Uterus (tissue), 2 donors: ENCODE results near the gene PICK1.

Experiments used
- POLR2A ChIP-seq, 2 donors: fragments of 450-650 bp; IDR thresholded peaks; one replicate each; pipeline ENCODE4 v1.6.1; 2016; ENCODE audit warnings: antibody characterized with exemption in 2 of 2, mild to moderate bottlenecking in 1 of 2, moderate library complexity in 1 of 2
- TF ChIP-seq, protein P1 (sequence below), 4 experiments: fragments of 200-600 bp in 2 of 4; fragments of 450-650 bp in 2 of 4; sonication (generic) in 2 of 4; IDR thresholded peaks; one replicate each; pipeline ENCODE4 v1.5.1; 2016 to 2019; ENCODE audit warnings: antibody characterized with exemption in 4 of 4, mild to moderate bottlenecking in 2 of 4, moderate library complexity in 1 of 4

DNA sequence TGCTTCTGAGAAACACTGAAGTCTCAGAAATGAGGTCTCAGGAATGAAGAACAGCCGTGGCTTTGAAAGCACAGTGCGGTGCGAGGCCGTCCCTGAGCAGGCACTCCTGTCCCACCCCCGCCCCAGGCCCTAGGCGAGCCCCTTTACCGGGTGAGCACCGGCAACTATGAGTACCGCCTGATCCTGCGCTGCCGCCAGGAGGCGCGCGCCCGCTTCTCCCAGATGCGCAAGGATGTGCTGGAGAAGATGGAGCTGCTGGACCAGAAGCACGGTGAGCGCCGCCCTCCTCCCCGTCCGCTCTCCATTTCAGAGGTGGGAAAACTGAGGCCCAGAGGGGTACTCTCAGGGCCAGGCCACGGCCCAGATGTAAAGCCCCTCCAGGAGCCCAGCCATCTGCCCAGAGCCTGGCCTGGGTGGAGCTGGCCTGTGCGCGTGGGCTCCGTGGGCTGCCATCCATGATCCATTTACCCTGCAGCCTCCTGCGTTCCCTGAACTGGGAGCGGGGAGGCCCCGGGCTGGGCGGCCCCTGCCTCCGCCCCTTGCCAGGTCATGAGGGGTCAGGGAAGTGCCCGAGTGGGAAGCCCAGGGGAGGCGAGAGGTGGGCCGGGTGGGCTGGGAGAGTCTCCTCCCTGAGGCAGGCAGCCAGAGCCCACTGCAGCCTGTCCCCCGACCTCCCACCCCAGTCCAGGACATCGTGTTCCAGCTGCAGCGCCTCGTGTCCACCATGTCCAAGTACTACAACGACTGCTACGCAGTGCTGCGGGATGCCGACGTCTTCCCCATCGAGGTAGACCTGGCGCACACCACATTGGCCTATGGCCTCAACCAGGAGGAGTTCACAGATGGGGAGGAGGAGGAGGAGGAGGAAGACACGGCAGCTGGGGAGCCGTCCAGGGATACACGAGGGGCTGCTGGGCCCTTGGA is 17.2 kb downstream of the PICK1 start:
- no peak for TF ChIP-seq POLR2A (IDR thresholded peaks at IDR 0.05)
- TF ChIP-seq, protein P1, sequence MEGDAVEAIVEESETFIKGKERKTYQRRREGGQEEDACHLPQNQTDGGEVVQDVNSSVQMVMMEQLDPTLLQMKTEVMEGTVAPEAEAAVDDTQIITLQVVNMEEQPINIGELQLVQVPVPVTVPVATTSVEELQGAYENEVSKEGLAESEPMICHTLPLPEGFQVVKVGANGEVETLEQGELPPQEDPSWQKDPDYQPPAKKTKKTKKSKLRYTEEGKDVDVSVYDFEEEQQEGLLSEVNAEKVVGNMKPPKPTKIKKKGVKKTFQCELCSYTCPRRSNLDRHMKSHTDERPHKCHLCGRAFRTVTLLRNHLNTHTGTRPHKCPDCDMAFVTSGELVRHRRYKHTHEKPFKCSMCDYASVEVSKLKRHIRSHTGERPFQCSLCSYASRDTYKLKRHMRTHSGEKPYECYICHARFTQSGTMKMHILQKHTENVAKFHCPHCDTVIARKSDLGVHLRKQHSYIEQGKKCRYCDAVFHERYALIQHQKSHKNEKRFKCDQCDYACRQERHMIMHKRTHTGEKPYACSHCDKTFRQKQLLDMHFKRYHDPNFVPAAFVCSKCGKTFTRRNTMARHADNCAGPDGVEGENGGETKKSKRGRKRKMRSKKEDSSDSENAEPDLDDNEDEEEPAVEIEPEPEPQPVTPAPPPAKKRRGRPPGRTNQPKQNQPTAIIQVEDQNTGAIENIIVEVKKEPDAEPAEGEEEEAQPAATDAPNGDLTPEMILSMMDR (IDR thresholded peaks at IDR 0.05): peak in 1 of 4 experiments; percentile 16
